Panc1 (cell line): ENCODE data around the gene KBTBD12. TPM values are rescaled to one million over a fixed set of nuclear protein-coding genes. Genes with fewer than 3 reads are reported as not detected.

Source experiments
- ATAC-seq: fragments of 200-7000 bp; cut with Tn5 transposase; 2 replicates; pipeline ENCODE4 v1.9.1; 2020; ENCODE audit warnings: mild to moderate bottlenecking, moderate library complexity
- BruUV-seq: library from RNA; stranded (reverse); fragments of 400-500 nt; replicated peaks from 2 replicates; lab custom pipeline; 2021; lab: Mats Ljungman, UMichigan
- CTCF ChIA-PET: fragments of 300-600 bp; sonication (Branson Sonifier 250); formaldehyde crosslinking; loops from one replicate; lab custom pipeline; 2022; ENCODE audit warnings: antibody characterized with exemption; lab: Charles Lee
- POLR2A ChIA-PET: fragments of 300-600 bp; sonication (Branson Sonifier 250); formaldehyde crosslinking; loops from one replicate; lab custom pipeline; 2022; ENCODE audit warnings: antibody characterized with exemption; lab: Charles Lee
- DNase-seq: peaks from one replicate; pipeline ENCODE4 v3.0.0-alpha.2; 2010; ENCODE audit warnings: low read depth, low spot score
- H3K27ac ChIP-seq: 2 replicates; pipeline ENCODE4 v1.5.1; 2011; ENCODE audit warnings: mild to moderate bottlenecking, low read length, inconsistent platforms
- H3K27me3 ChIP-seq: fragments of 200-500 bp; sonication (Bioruptor generic); 2 replicates; pipeline ENCODE4 v1.6.0; 2014; ENCODE audit warnings: low read length, inconsistent platforms; ENCODE audit not compliant: control insufficient read depth, insufficient read depth
- H3K36me3 ChIP-seq: fragments of 200-500 bp; sonication (Bioruptor generic); 2 replicates; pipeline ENCODE4 v1.5.1; 2014; ENCODE audit warnings: inconsistent platforms, mild to moderate bottlenecking, low read length, moderate library complexity; ENCODE audit not compliant: control insufficient read depth, insufficient read depth
- H3K4me1 ChIP-seq: 2 replicates; pipeline ENCODE4 v1.5.1; 2011; ENCODE audit warnings: inconsistent platforms, mild to moderate bottlenecking, low read length, moderate library complexity; ENCODE audit not compliant: control insufficient read depth, insufficient read depth
- H3K4me3 ChIP-seq, 2 experiments: 2 replicates each; pipeline ENCODE4 v1.5.1; 2011 to 2012; ENCODE audit warnings: low read depth in 2 of 2, low read length in 2 of 2, mild to moderate bottlenecking in 2 of 2, inconsistent platforms in 1 of 2, moderate library complexity in 1 of 2
- H3K9me3 ChIP-seq: fragments of 200-500 bp; sonication (Bioruptor generic); 2 replicates; pipeline ENCODE4 v1.5.1; 2014; ENCODE audit warnings: low read depth, mild to moderate bottlenecking, inconsistent platforms, low read length, moderate library complexity; ENCODE audit not compliant: control insufficient read depth, insufficient read depth
- POLR2AphosphoS5 ChIP-seq: IDR thresholded peaks from 2 replicates; pipeline ENCODE4 v1.6.1; 2012; ENCODE audit warnings: mild to moderate bottlenecking, low read depth, low read length, moderate library complexity
- REST ChIP-seq, 2 experiments: IDR thresholded peaks; 2 replicates each; pipeline ENCODE4 v1.6.1; 2011 to 2012; ENCODE audit warnings: low read depth in 2 of 2, control low read depth in 1 of 2, low read length in 1 of 2, mild to moderate bottlenecking in 1 of 2, moderate library complexity in 1 of 2; ENCODE audit not compliant: insufficient read depth in 1 of 2
- SIN3A ChIP-seq: IDR thresholded peaks from 2 replicates; pipeline ENCODE4 v1.6.1; 2012; ENCODE audit warnings: low read depth, mild to moderate bottlenecking, low read length, moderate library complexity, borderline replicate concordance; ENCODE audit not compliant: insufficient read depth
- TCF7L2 ChIP-seq: IDR thresholded peaks from 2 replicates; pipeline ENCODE4 v1.6.1; 2011; ENCODE audit warnings: mild to moderate bottlenecking, low read depth, low read length, inconsistent platforms
- in situ Hi-C: cut with HindIII; loops from 2 replicates; pipeline ENCODE4 v1.10.0; 2016; ENCODE audit warnings: low sequenced_read_pairs, low pct_unique_long_range_greater_than_20kb
- intact Hi-C: fragments of 100-400 bp; cut with micrococcal nuclease; formaldehyde crosslinking; loops from one replicate; pipeline ENCODE4 v1.10.0; 2022; ENCODE audit not compliant: unreplicated experiment
- total RNA-seq: library from RNA; stranded (reverse); gene quantifications from one replicate; pipeline ENCODE4 v1.2.1, GENCODE V29; 2021; ENCODE audit not compliant: unreplicated experiment
- TF ChIP-seq, protein P1 (sequence below): fragments of 450-650 bp; IDR thresholded peaks from 2 replicates; pipeline ENCODE4 v1.5.1; 2017; ENCODE audit warnings: mild to moderate bottlenecking

KBTBD12 gene
- total RNA-seq, 1 experiment from 2014 or later = 0.28 TPM

DNA sequence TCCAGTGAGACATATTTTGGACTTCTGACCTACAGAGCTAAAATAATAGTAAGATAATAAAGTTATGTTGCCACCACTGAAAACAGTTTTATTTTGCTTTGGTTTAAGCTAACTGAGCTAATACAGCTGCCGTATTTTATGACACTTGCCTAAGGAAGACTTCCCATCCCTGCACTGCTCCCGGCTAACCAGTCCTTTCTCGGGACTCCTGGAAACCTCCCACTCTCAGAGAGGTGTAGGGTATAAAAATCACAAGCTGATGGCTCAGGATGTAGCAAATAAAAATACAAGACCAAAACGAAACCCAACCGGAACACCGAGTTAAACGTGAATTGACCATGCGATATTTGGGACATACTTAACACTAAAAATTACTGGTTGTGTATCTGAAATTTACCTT, 448 bp upstream of the KBTBD12 start:
- Histone ChIP-seq H3K27me3 (peaks cover 24% of the 10 kb centered on the region), H3K27ac (no peak overlapping the region), H3K4me1 (peaks cover 7% of the 10 kb centered on the region; the same call in 1 of the 2 replicates), H3K4me3 (peak overlapping the region; percentile 37 to 56), H3K36me3 (no peaks in the 10 kb centered on the region), H3K9me3 (no peaks in the 10 kb centered on the region)
- intact Hi-C loops = no loop called here
- BruUV-seq = no TSS peak
- ATAC-seq (peak; percentile 40; the same call in 1 of the 2 replicates), DNase-seq (no peak)
- TF ChIP-seq TCF7L2 (no peak), SIN3A (no peak), POLR2AphosphoS5 (no peak), REST (IDR thresholded peaks at IDR 0.05; ENCODE audit: insufficient read depth in 1 of 2, low read depth in 2 of 2, low read length in 1 of 2) (no peak)
- TF ChIP-seq, protein P1, sequence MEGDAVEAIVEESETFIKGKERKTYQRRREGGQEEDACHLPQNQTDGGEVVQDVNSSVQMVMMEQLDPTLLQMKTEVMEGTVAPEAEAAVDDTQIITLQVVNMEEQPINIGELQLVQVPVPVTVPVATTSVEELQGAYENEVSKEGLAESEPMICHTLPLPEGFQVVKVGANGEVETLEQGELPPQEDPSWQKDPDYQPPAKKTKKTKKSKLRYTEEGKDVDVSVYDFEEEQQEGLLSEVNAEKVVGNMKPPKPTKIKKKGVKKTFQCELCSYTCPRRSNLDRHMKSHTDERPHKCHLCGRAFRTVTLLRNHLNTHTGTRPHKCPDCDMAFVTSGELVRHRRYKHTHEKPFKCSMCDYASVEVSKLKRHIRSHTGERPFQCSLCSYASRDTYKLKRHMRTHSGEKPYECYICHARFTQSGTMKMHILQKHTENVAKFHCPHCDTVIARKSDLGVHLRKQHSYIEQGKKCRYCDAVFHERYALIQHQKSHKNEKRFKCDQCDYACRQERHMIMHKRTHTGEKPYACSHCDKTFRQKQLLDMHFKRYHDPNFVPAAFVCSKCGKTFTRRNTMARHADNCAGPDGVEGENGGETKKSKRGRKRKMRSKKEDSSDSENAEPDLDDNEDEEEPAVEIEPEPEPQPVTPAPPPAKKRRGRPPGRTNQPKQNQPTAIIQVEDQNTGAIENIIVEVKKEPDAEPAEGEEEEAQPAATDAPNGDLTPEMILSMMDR = no peak
- ChIA-PET POLR2A (no interaction called here), CTCF (no interaction called here)
- in situ Hi-C loops = no loop called here

DNA sequence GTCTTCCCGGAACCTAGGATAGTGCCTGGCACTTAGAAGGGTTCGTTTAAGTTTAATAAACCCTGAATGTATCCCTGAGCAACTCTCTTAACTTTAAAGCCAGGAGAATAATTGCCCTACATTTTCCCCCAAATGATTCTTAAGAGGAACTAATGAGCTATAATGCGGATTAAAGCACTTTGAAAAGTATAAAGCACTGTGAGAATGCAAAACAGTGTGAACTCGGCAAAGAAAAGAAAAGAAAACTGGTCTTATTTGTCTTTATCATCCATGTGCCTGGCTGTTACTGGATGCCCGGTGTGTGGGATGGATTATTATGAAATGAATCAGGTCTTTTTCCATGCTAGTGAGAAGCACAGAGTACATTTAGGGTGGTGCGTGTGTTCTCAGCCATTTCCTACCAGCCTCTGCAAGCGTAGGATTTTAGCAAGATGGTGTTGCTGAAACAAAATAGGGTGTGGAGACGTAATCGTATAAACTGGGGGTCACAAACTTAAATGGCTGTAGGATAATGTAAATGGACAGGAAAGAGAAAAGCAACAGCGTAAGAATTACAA, 983 bp downstream of the KBTBD12 start:
- no TSS peak for BruUV-seq
- no peak overlapping the region for H3K27ac ChIP-seq
- no peak for DNase-seq
- no peak for ATAC-seq
- H3K4me3 ChIP-seq = peak overlapping the region in 1 of 2 experiments; percentile 56; a peak in 2 of 4 replicates
- in situ Hi-C loops (no loop called here), intact Hi-C loops (no loop called here)
- H3K9me3 ChIP-seq = no peaks in the 10 kb centered on the region
- peaks cover 7% of the 10 kb centered on the region; the same call in 1 of the 2 replicates for H3K4me1 ChIP-seq
- POLR2A ChIA-PET = no interaction called here
- peaks cover 24% of the 10 kb centered on the region for H3K27me3 ChIP-seq
- CTCF ChIA-PET = no interaction called here
- H3K36me3 ChIP-seq = no peaks in the 10 kb centered on the region
- TF ChIP-seq SIN3A = no peak
- TF ChIP-seq, protein P1 = no peak
- TF ChIP-seq TCF7L2 = no peak
- TF ChIP-seq POLR2AphosphoS5 = no peak
- no peak for TF ChIP-seq REST (IDR thresholded peaks at IDR 0.05; ENCODE audit: insufficient read depth in 1 of 2, low read depth in 2 of 2, low read length in 1 of 2)
